GM12891 (cell line): ENCODE data around the gene KPNA3.

Source experiments
- POLR2A ChIP-seq: IDR thresholded peaks from 2 replicates; pipeline ENCODE4 v1.6.1; 2011; ENCODE audit warnings: low read depth, low read length, control low read depth
- POLR2AphosphoS5 ChIP-seq: IDR thresholded peaks from 2 replicates; pipeline ENCODE4 v1.6.1; 2011; ENCODE audit warnings: low read depth, low read length, control low read depth

DNA sequence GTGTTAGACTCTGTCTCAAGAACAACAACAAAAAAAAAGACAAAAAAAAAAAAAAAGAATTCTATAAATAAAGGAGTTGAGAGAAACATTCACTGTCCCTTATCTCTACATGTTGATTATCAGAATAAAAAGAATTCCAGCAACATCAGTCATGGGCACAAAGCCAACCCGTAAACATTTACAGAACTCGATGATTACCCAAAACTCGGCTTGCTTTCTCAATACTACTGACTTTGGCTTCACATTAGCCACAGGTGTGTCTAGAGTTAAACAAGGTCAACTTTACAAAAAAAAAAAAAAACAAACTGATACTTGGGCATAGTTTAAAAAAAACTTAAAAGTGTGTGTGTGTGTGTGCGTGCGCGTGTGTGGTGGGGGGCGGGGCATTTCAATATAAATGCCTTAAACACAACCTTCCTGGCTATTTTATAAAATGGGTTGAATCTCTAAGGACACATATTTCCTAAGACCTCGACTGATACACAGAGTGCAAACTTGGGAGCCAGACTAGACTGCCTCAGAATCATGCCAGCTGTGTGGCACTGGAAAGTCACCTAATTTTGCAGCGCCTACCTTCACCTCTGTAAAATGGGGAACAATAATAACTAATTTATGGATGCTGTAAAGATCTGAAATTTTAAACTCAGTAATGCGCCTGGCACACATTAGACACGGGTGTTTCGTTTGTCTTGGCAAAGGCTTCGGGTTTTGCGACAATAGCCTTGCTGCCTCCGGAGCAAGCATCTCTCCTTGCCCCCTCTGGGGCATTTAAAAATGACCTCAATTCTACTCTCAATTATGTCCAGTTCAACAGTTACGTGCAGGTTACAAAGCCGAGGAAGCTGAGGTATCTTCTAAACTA is 102.1 kb downstream of the KPNA3 start:
- TF ChIP-seq POLR2A (no peak), POLR2AphosphoS5 (no peak)
